Breast epithelium (tissue), 4 donors: ENCODE results near the gene LGALS12. TPM values are rescaled to one million over a fixed set of nuclear protein-coding genes. Genes with fewer than 3 reads are reported as not detected.

ENCODE experiments used
- DNase-seq, 2 donors: peaks; one replicate each; pipeline ENCODE4 v3.0.0-alpha.2; 2019; ENCODE audit warnings: low spot score in 2 of 2
- H3K27ac ChIP-seq, 2 donors: fragments of 200-600 bp; sonication (generic) in 1 of 2; one replicate each; pipeline ENCODE4 v1.5.1; 2016 to 2019; ENCODE audit warnings: mild to moderate bottlenecking in 1 of 2
- H3K27me3 ChIP-seq, 2 donors: fragments of 200-600 bp; sonication (generic) in 1 of 2; one replicate each; pipeline versions ENCODE4 v1.5.1 to v1.6.0; 2017 to 2019; ENCODE audit warnings: control low read depth in 1 of 2, mild to moderate bottlenecking in 1 of 2
- H3K36me3 ChIP-seq: fragments of 200-600 bp; one replicate; pipeline ENCODE4 v1.5.1; 2019
- H3K4me1 ChIP-seq, 2 donors: fragments of 200-600 bp; sonication (generic); one replicate each; pipeline ENCODE4 v1.5.1; 2016 to 2019; ENCODE audit warnings: control low read depth in 1 of 2
- H3K4me3 ChIP-seq, 3 donors: fragments of 200-600 bp; sonication (generic); 1 replicate in 2 of 3; 2 replicates in 1 of 3; pipeline ENCODE4 v1.5.1; 2016 to 2019; ENCODE audit warnings: mild to moderate bottlenecking in 3 of 3, moderate library complexity in 2 of 3
- H3K9me3 ChIP-seq, 2 donors: fragments of 200-600 bp; sonication (generic) in 1 of 2; one replicate each; pipeline ENCODE4 v1.5.1; 2016 to 2019; ENCODE audit warnings: control low read depth in 1 of 2
- CTCF ChIP-seq, 3 donors: fragments of 450-650 bp; IDR thresholded peaks; one replicate each; pipeline ENCODE4 v1.5.1; 2016 to 2017; ENCODE audit warnings: antibody characterized with exemption in 3 of 3, mild to moderate bottlenecking in 3 of 3, moderate library complexity in 3 of 3
- POLR2A ChIP-seq: fragments of 450-650 bp; IDR thresholded peaks from one replicate; pipeline ENCODE4 v1.6.1; 2016; ENCODE audit warnings: antibody characterized with exemption, mild to moderate bottlenecking, moderate library complexity
- POLR2AphosphoS5 ChIP-seq, 3 donors: sonication (generic); formaldehyde crosslinking; IDR thresholded peaks; one replicate each; pipeline ENCODE4 v1.6.1; 2017; ENCODE audit warnings: antibody characterized with exemption in 3 of 3
- intact Hi-C: fragments of 100-400 bp; cut with DNase I; formaldehyde crosslinking; loops from one replicate; pipeline ENCODE4 v1.15.1; 2023; ENCODE audit warnings: low total_unique reads
- total RNA-seq, 3 donors: library from RNA; depleted of rRNA; stranded (reverse); fragments of >200 nt; gene quantifications; one replicate each; pipeline ENCODE4 v1.1.0, GENCODE V29; 2016

The LGALS12 gene
- total RNA-seq, 3 donors from 2014 or later: 6.6 to 82.6 (median 11.9) TPM

GRCh38 chr11:63493127-63493526, 12.8 kb upstream of the LGALS12 start:
- H3K27ac ChIP-seq: no peak overlapping the region
- intact Hi-C loops: loop anchor here (5.0 kb wide), 1 partner anchor 139 kb away; no protein-coding TSS in a partner anchor
- H3K36me3 ChIP-seq: no peaks in the 10 kb centered on the region
- no peak for TF ChIP-seq POLR2A
- no peak for TF ChIP-seq CTCF (IDR thresholded peaks at IDR 0.05)
- no peak for TF ChIP-seq POLR2AphosphoS5 (IDR thresholded peaks at IDR 0.05)
- DNase-seq: no peak
- no peaks in the 10 kb centered on the region for H3K27me3 ChIP-seq
- H3K4me3 ChIP-seq: no peak overlapping the region
- H3K9me3 ChIP-seq: no peaks in the 10 kb centered on the region
- peaks cover 0 to 7% of the 10 kb centered on the region in 2 donors for H3K4me1 ChIP-seq

DNA sequence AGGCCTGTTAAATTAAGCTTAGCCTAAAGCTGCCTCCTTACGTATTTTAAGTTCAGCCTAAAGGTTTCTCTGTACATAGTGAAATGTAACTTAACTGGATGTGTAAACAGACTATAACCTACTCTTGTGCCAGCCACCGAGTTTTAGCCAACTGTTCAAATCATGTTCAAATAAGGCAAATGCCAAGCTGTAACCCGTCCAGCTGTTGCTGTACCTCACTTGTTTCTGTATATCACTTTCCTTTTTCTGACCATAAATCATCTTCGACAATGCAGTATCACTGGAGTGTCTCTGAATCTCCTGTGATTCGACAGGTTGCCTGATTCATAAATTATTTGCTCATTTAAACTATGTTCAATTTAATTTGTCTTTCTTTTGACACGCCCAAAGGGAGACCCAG, 10.9 kb upstream of the LGALS12 start:
- no peaks in the 10 kb centered on the region for H3K36me3 ChIP-seq
- H3K9me3 ChIP-seq: peaks cover 0 to 2% of the 10 kb centered on the region in 2 donors
- TF ChIP-seq POLR2AphosphoS5 (IDR thresholded peaks at IDR 0.05) (no peak), POLR2A (no peak), CTCF (IDR thresholded peaks at IDR 0.05) (no peak)
- peaks cover 0 to 4% of the 10 kb centered on the region in 2 donors for H3K4me1 ChIP-seq
- DNase-seq: no peak
- no peaks in the 10 kb centered on the region for H3K27me3 ChIP-seq
- H3K27ac ChIP-seq: no peak overlapping the region
- intact Hi-C loops: loop anchor here (5.0 kb wide), 1 partner anchor 137 kb away; no protein-coding TSS in a partner anchor
- H3K4me3 ChIP-seq: no peak overlapping the region

DNA sequence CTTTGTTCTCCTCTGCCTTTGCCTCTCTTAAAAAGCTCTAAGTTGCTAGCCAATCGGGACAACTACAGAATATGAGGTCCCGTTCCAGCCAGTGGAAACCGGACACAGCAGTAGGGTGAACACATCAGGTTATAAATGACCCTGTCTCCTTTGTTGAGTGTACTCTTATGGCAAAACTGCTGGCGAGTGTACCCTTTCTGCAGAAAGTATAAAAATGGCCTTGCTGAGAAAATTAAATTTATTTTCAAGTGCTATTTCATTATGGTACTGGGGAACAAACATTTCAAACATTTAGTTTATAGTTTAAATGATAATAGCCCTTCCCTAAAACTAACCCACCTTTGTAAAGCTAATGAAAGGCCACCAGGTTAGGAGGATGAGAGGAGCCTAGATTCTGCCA, 6.0 kb upstream of the LGALS12 start:
- intact Hi-C loops: no loop called here
- H3K27me3 ChIP-seq: no peaks in the 10 kb centered on the region
- no peak overlapping the region for H3K4me3 ChIP-seq
- H3K9me3 ChIP-seq: peaks cover 0 to 11% of the 10 kb centered on the region in 2 donors
- H3K36me3 ChIP-seq: no peaks in the 10 kb centered on the region
- H3K4me1 ChIP-seq: no peaks in the 10 kb centered on the region
- no peak overlapping the region for H3K27ac ChIP-seq
- TF ChIP-seq CTCF (IDR thresholded peaks at IDR 0.05) (no peak), POLR2AphosphoS5 (IDR thresholded peaks at IDR 0.05) (no peak), POLR2A (no peak)
- DNase-seq: no peak

DNA sequence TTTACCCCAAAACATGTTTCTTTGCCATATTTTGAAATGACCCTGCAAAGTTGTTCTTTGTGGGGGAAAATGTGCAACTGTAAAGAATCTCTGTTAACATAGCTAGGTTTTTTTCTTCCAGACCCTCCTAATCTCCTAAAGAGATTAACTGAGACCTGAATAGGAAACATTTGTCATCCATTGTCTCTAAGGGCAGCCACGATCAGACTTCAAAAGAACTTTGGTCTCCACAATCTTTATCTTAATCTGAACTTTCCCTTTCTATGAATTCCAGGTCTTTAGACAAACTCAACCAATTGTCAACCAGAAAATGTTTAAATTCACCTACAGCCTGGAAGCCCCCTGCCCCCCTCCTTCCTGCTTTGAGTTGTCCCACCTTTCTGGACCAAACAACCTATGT, 4.6 kb upstream of the LGALS12 start:
- no peak for DNase-seq
- H3K9me3 ChIP-seq: peaks cover 0 to 11% of the 10 kb centered on the region in 2 donors
- H3K27ac ChIP-seq: no peak overlapping the region
- TF ChIP-seq POLR2AphosphoS5 (IDR thresholded peaks at IDR 0.05) (no peak), POLR2A (no peak), CTCF (IDR thresholded peaks at IDR 0.05) (no peak)
- intact Hi-C loops: no loop called here
- H3K36me3 ChIP-seq: no peaks in the 10 kb centered on the region
- no peaks in the 10 kb centered on the region for H3K27me3 ChIP-seq
- no peak overlapping the region for H3K4me3 ChIP-seq
- no peaks in the 10 kb centered on the region for H3K4me1 ChIP-seq

DNA sequence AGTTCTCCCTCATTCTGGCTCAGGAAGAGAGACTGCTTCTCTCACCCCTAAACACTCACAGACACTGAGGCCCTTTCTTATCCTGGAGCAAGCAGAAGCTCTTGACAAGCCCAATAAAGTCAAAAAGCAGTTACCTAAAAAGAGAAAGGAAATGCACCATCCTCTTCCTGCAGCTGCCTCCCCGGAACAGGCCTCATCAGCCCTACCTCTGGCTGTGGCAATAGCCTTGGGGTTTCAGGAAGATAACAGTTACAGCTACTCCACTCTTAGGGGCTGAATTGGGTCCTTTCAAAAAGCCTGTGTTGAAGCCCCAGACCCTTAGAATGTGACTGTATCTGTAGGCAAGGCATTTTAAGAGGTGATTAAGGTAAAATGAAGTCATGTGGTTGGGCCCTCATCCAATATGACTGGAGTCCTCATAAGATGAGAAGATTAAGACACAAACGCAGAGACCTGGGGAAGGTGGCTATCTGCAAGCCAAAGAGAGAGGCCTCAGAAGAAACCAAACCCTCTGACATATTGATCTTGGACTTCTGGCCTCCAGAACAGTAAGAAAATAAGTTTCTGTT, 3.5 kb upstream of the LGALS12 start:
- no peak overlapping the region for H3K27ac ChIP-seq

More for the DNA sequence above, 3.5 kb upstream of the LGALS12 start:
- no peak for TF ChIP-seq POLR2A
- no peak for TF ChIP-seq POLR2AphosphoS5 (IDR thresholded peaks at IDR 0.05)
- TF ChIP-seq CTCF (IDR thresholded peaks at IDR 0.05): no peak
- no peak overlapping the region for H3K4me3 ChIP-seq
- H3K27me3 ChIP-seq: no peaks in the 10 kb centered on the region
- no peaks in the 10 kb centered on the region for H3K4me1 ChIP-seq
- no peaks in the 10 kb centered on the region for H3K36me3 ChIP-seq
- peaks cover 0 to 11% of the 10 kb centered on the region in 2 donors for H3K9me3 ChIP-seq
- DNase-seq: no peak
- intact Hi-C loops: no loop called here
